ENCODE data around the gene POU2AF3. TPM values are rescaled to one million over a fixed set of nuclear protein-coding genes. Genes with fewer than 3 reads are reported as not detected.
A peak's percentile ranks its signal among the peaks of the same experiment; 100 is the strongest.

POU2AF3 gene
- total and polyA plus RNA-seq, 10 of the 15 experiments (the other 5 are each of a cell fraction or from before 2014, with no cell fraction given): 0.17 TPM; not detected in 8

DNA sequence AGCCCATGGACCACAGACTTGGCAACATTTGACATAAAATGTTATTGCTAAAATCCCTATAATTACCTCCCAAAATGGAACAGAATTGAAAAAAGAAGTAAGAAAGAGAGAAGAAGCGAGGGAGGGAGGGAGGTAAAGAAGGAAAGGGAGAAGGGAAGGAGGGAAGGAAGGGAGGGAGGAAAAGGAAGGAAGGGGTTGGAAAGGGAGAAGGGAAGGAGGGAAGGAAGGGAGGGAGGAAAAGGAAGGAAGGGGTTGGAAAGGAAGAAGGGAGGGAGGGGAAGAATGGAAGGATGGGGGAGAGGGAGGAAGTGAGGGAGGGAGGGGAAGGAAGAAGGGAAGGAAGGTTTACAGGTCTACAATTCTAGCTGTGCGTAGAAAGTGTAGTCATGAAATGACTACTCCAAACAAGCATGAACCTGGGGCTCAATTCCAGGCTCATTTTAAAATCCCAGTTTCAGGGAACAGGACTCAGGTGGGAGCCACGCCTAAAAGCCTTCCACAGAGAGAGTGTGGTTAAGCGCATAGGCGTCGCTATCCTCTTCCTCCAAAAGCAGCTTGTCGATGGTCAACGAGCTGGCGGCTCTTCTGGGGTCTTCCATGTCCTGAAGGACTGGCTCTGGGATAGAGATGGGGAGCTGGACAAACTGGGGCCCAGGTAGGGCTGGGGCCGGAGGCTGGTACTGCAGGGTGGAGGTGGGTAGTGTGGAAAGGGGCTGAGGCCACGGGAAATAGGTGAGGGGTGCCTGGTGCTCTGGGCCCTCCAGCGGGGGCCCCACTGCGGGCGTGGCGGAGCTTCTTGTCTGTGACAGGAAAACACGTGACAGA lies 55.6 kb downstream of the POU2AF3 start:
- H3K9me3 ChIP-seq (replicated peaks; ENCODE audit: control insufficient read depth, insufficient read depth, low read length): no peaks in the 10 kb centered on the region
- ChIA-PET SMC1A (ENCODE audit: uncharacterized antibody, unreplicated experiment) (interaction anchor here (0.8 to 32.6 kb wide), 6 partner anchors 10 to 64 kb away, joined by 3 to 972 read pairs (median 3); no protein-coding TSS in a partner anchor), POLR2A (interaction anchor here (0.7 kb wide), 1 partner anchor 26 kb away, joined by 4 read pairs; no protein-coding TSS in a partner anchor), RAD21 (ENCODE audit: unreplicated experiment) (no interaction called here), CTCF (interaction anchor here (0.8 kb wide), 1 partner anchor 69 kb away, joined by 3 read pairs; no protein-coding TSS in a partner anchor)
- ATAC-seq (no peak), FAIRE-seq (no peak), DNase-seq (ENCODE audit: low read depth, low spot score) (no peak)
- H3K4me3 ChIP-seq: no peak overlapping the region
- H2AFZ ChIP-seq (ENCODE audit: control insufficient read depth, low read depth, low read length): no peak overlapping the region
- H3K4me1 ChIP-seq (ENCODE audit: control insufficient read depth, insufficient read depth, low read length): peaks cover 5% of the 10 kb centered on the region; the same call in 1 of the 2 replicates
- no peaks in the 10 kb centered on the region for H3K27me3 ChIP-seq (replicated peaks in 1 of 2; ENCODE audit: control insufficient read depth in 2 of 2, insufficient read depth in 2 of 2, low read length in 1 of 2)
- in situ Hi-C loops (cut with MboI): no loop called here
- peaks cover 3% of the 10 kb centered on the region for H3K79me2 ChIP-seq (ENCODE audit: control insufficient read depth, insufficient read depth, low read length)
- no TSS peak for BruUV-seq (replicated peaks)
- intact Hi-C loops (cut with micrococcal nuclease; ENCODE audit: unreplicated experiment): no loop called here
- no peaks in the 10 kb centered on the region for H4K20me1 ChIP-seq (ENCODE audit: control insufficient read depth, insufficient read depth)
- peaks cover 31 to 55% of the 10 kb centered on the region in 2 experiments for H3K36me3 ChIP-seq (ENCODE audit: control insufficient read depth in 2 of 2, insufficient read depth in 2 of 2, low read length in 1 of 2)
- no peak overlapping the region for H3K4me2 ChIP-seq (ENCODE audit: control insufficient read depth, insufficient read depth)
- WGBS (ENCODE audit: insufficient coverage, insufficient replicate concordance, low lambda C conversion rate, missing lambda C conversion rate): 57% methylated on average over 16 of the region's 16 CpGs
- TF ChIP-seq POLR2A (IDR thresholded peaks at IDR 0.05; ENCODE audit: low read depth, low read length): peak; percentile 36; the same call in 1 of the 2 replicates
- TF ChIP-seq, protein P1, sequence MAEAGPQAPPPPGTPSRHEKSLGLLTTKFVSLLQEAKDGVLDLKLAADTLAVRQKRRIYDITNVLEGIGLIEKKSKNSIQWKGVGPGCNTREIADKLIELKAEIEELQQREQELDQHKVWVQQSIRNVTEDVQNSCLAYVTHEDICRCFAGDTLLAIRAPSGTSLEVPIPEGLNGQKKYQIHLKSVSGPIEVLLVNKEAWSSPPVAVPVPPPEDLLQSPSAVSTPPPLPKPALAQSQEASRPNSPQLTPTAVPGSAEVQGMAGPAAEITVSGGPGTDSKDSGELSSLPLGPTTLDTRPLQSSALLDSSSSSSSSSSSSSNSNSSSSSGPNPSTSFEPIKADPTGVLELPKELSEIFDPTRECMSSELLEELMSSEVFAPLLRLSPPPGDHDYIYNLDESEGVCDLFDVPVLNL (IDR thresholded peaks at IDR 0.05; ENCODE audit: low read depth, low read length): no peak
- H3K9ac ChIP-seq (ENCODE audit: control insufficient read depth, insufficient read depth, low read length): no peak overlapping the region
- no peak overlapping the region for H3K27ac ChIP-seq (ENCODE audit: control insufficient read depth, insufficient read depth)

DNA sequence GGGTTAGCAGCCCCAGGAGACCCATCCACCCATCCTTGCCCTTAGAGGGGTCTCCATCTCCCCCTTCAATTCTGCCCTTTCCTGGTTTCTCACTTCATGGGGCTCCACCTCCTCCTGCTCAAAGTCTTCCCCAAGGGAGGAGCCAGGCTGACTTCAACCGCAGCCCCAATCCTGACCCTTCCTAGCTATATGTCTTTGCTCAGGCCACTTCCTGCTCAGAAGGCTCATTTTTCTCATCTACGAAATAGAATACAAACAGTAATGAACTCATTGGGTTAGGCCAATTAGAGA lies 56.2 kb downstream of the POU2AF3 start:
- ChIA-PET CTCF (interaction anchor here (0.8 to 1.1 kb wide), 2 partner anchors 68 to 71 kb away, joined by 3 to 5 read pairs; no protein-coding TSS in a partner anchor), RAD21 (ENCODE audit: unreplicated experiment) (no interaction called here), POLR2A (interaction anchor here (0.7 kb wide), 1 partner anchor 26 kb away, joined by 4 read pairs; no protein-coding TSS in a partner anchor), SMC1A (ENCODE audit: uncharacterized antibody, unreplicated experiment) (interaction anchor here (0.8 to 32.6 kb wide), 5 partner anchors 9 to 63 kb away, joined by 3 to 972 read pairs (median 3); no protein-coding TSS in a partner anchor)
- in situ Hi-C loops (cut with MboI) (no loop called here), intact Hi-C loops (cut with micrococcal nuclease; ENCODE audit: unreplicated experiment) (no loop called here)
- DNase-seq (ENCODE audit: low read depth, low spot score) (no peak), FAIRE-seq (no peak), ATAC-seq (no peak)
- H3K79me2 ChIP-seq (ENCODE audit: control insufficient read depth, insufficient read depth, low read length): peaks cover 7% of the 10 kb centered on the region
- no peak overlapping the region for H3K9ac ChIP-seq (ENCODE audit: control insufficient read depth, insufficient read depth, low read length)
- H3K27me3 ChIP-seq (replicated peaks in 1 of 2; ENCODE audit: control insufficient read depth in 2 of 2, insufficient read depth in 2 of 2, low read length in 1 of 2): no peaks in the 10 kb centered on the region
- H2AFZ ChIP-seq (ENCODE audit: control insufficient read depth, low read depth, low read length): no peak overlapping the region
- H3K9me3 ChIP-seq (replicated peaks; ENCODE audit: control insufficient read depth, insufficient read depth, low read length): no peaks in the 10 kb centered on the region
- 57% methylated on average over 2 of the region's 2 CpGs for WGBS (ENCODE audit: insufficient coverage, insufficient replicate concordance, low lambda C conversion rate, missing lambda C conversion rate)
- H3K27ac ChIP-seq (ENCODE audit: control insufficient read depth, insufficient read depth): no peak overlapping the region
- no TSS peak for BruUV-seq (replicated peaks)
- H3K4me1 ChIP-seq (ENCODE audit: control insufficient read depth, insufficient read depth, low read length): peaks cover 3% of the 10 kb centered on the region; the same call in 1 of the 2 replicates
- no peaks in the 10 kb centered on the region for H4K20me1 ChIP-seq (ENCODE audit: control insufficient read depth, insufficient read depth)
- H3K4me3 ChIP-seq: no peak overlapping the region
- peaks cover 32 to 59% of the 10 kb centered on the region in 2 experiments for H3K36me3 ChIP-seq (ENCODE audit: control insufficient read depth in 2 of 2, insufficient read depth in 2 of 2, low read length in 1 of 2)
- no peak overlapping the region for H3K4me2 ChIP-seq (ENCODE audit: control insufficient read depth, insufficient read depth)
- TF ChIP-seq STAT1 (conservative IDR thresholded peaks at IDR 0.05): no peak
- TF ChIP-seq, protein P2, sequence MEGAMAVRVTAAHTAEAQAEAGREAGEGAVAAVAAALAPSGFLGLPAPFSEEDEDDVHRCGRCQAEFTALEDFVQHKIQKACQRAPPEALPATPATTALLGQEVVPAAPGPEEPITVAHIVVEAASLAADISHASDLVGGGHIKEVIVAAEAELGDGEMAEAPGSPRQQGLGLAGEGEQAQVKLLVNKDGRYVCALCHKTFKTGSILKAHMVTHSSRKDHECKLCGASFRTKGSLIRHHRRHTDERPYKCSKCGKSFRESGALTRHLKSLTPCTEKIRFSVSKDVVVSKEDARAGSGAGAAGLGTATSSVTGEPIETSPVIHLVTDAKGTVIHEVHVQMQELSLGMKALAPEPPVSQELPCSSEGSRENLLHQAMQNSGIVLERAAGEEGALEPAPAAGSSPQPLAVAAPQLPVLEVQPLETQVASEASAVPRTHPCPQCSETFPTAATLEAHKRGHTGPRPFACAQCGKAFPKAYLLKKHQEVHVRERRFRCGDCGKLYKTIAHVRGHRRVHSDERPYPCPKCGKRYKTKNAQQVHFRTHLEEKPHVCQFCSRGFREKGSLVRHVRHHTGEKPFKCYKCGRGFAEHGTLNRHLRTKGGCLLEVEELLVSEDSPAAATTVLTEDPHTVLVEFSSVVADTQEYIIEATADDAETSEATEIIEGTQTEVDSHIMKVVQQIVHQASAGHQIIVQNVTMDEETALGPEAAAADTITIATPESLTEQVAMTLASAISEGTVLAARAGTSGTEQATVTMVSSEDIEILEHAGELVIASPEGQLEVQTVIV (IDR thresholded peaks at IDR 0.05; ENCODE audit: borderline replicate concordance, partially characterized antibody): no peak
- TF ChIP-seq, protein P3, sequence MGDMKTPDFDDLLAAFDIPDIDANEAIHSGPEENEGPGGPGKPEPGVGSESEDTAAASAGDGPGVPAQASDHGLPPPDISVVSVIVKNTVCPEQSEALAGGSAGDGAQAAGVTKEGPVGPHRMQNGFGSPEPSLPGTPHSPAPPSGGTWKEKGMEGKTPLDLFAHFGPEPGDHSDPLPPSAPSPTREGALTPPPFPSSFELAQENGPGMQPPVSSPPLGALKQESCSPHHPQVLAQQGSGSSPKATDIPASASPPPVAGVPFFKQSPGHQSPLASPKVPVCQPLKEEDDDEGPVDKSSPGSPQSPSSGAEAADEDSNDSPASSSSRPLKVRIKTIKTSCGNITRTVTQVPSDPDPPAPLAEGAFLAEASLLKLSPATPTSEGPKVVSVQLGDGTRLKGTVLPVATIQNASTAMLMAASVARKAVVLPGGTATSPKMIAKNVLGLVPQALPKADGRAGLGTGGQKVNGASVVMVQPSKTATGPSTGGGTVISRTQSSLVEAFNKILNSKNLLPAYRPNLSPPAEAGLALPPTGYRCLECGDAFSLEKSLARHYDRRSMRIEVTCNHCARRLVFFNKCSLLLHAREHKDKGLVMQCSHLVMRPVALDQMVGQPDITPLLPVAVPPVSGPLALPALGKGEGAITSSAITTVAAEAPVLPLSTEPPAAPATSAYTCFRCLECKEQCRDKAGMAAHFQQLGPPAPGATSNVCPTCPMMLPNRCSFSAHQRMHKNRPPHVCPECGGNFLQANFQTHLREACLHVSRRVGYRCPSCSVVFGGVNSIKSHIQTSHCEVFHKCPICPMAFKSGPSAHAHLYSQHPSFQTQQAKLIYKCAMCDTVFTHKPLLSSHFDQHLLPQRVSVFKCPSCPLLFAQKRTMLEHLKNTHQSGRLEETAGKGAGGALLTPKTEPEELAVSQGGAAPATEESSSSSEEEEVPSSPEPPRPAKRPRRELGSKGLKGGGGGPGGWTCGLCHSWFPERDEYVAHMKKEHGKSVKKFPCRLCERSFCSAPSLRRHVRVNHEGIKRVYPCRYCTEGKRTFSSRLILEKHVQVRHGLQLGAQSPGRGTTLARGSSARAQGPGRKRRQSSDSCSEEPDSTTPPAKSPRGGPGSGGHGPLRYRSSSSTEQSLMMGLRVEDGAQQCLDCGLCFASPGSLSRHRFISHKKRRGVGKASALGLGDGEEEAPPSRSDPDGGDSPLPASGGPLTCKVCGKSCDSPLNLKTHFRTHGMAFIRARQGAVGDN (IDR thresholded peaks at IDR 0.05): no peak
- TF ChIP-seq JUNB (IDR thresholded peaks at IDR 0.05): no peak
- TF ChIP-seq NFYA (IDR thresholded peaks at IDR 0.05; ENCODE audit: borderline replicate concordance, low read depth, low read length): no peak
